Right forelimb (tissue), 1 donor: Measurements from ENCODE around the gene KBTBD2.
"Not testable (repeated sequence)": the region's sequence is repeated elsewhere in the genome, so short reads cannot be mapped to it uniquely, and the experiment has no call there.

Source experiments
- DNase-seq: peaks from one replicate; pipeline ENCODE4 v3.0.0-alpha.2; 2018

The KBTBD2 gene

GRCh38 chr7:32892521-32893206, 1.1 kb upstream of the KBTBD2 start:
- DNase-seq: peak; percentile 73

DNA sequence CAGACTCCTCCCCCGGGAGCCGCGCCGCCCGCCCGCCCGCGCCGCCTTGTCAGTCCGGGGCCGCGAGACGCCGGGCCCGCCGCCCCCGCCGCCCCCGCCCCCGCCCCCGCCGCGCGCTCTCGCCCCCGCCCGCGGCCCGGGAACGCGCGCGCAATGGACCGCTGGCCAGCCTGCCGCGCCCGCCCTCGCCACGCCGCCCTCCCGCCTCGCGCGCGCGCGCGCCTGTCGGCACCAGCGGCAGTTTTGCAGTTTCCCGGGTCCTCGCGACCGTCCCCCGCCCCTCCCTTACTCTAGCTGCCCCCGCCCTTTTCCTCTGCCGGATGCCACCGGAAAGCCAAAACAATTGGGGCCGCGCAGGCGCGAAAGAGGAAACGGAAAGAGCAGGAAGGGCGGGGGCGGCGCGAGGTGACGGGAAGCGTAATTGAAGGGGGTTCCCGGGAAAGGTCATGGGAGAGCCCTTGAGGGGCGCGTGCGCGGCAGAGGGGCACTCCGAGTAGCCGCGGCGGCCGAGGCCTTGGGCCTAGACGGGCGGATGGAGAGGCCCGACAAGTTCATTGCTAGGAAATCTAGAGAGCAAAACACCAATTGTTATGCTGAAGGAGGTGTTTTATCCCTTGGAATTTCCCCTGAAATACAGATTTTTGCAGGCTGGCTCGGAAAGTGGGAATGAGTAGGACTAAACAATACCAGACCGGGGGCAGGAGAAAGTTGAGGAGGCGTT, 400 bp upstream of the KBTBD2 start:
- DNase-seq: peak; percentile 98

DNA sequence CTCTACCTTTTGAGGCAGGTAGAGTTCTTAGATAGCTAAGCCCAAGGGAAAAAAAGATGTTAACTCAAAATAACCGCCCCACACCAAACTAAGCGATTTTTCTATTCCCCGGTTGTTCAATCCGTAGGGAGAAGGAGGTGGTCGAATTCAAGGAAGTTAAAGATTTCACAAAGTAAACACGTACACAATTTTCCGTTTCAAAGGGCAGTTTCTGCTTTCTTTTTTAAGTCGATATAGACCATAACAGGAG, 842 bp downstream of the KBTBD2 start:
- peak; percentile 49 for DNase-seq

DNA sequence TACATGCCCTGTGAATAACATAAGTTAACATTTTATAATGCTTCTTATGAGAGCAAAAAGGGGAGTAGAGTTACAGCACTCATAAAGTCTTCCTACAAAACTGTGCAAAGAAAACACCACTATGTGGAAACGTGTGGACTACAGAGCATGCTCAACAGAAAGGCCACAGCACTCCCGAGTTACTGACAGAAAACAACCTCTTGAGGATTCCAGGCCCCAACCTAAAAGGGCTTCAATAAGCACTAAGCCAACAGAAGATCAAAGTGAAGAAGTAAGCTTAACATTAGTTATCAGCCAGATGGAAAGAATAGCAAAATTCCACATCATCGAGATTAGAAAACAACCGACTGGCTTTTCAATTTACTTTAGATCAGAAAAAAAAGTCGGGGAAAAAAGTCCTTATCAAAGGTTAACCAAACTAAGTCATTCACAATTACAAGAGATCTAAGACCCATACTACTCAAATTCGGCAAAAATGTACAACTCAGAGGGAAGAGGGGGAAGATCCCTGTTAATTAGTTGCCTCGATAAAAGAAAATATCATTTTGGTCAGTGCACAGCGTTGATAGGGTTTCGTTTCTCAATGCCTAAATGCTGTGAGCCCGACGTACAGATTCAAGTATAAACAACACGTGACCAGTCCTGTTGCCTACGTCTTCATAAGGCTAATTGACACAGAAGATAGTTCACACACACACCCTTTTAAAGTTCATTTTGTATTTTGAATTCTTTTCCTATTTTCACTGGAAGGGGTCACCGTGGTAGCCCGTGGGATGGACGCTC, 1.4 kb downstream of the KBTBD2 start:
- DNase-seq: no peak

DNA sequence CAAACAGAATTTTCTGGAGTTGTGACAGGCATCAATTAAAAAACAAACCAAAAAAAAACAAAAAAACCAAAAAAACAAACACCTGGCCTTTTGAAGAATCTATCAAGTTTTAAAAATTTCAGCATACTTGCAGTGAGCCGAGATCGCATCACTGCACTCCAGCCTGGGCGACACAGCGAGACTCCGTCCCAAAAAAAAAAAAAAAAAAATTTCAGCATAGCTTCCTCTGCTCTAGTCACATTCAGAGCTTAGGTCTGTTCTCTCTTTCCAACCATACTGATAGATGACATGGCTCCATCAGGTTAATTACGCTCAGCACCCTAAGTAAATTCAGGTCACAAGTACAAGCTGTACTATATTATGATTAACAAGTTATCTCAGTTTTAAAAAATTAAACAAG, 3.1 kb downstream of the KBTBD2 start:
- no peak for DNase-seq

DNA sequence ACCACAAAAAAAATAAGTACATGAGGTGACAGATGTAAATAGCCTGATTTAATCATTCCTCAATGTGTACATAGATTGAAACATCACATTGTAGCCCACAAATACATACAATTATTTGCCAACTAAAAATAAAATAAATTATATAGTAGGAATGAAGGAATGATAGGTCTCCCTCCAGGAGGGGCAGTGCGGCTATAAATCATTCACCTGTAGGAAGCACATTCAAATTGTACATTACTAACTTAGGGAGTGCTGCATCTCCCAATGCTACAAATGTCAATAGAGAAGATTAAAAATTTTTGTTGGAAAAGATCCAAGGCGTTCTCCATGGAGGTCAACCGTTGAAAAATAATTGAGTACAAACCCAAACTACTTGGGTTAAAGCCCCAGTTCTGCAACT, 4.2 kb downstream of the KBTBD2 start:
- DNase-seq: no peak

DNA sequence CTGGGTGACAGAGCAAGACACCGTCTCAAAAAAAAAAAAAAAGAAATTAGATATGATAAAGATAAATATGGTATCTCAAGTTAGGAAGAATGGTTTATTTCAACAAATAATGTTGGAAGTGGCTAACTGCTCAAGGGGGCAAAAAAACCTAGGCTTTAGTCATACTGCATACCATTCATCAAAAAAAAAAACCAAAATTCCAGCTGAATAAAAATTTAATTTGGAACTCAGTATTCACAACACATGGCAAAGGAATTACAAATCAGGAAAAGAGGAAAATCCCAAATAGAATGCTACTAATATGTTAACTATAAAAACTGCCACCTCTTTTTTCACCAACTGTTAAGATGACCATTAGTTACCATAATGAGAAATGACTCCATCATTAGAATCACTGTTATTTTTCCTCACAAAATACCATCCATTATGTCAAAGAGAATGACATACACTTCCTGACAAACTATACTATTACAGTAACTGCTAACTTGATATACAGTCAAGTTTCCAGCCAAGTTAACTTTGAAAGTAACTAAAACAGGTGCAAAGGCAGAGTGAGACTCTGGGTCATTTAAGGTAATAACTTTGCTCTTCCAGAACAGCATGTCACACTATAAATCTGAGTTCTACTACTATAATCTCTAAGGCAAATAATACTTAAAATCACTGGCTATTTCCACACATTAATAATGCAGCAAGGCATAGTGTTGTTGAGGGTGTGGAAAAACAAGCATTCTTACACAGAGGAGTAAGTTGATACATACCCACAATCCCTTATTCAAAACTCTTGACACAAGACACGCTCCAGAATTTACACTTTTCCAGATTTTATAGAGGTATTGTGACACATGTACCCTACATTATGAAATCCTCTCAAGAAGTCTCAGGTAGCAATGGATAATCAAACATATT, 10.2 kb downstream of the KBTBD2 start:
- DNase-seq: no peak

DNA sequence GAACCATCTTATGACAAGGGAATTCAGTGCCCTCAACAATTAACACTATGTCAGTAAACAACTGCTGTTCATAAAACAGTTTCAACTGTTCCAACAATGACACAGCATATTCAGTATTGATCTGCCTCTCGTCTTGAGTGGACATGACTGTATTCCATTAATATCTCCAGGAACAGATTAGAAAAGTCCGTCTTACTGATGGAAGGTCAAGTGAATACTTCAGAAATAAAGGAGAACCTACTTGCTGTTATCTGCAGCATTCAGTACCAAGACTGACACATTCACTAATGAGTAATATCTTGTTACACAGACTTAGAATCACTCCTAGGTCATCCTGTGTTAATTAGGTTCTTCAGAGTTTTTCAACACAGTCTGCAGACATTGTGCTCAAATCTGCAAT, 12.1 kb downstream of the KBTBD2 start:
- no peak for DNase-seq

- DNase-seq: not testable (repeated sequence)
Measured at GRCh38 chr7:32878023-32878422, 13.5 kb downstream of the KBTBD2 start.

DNA sequence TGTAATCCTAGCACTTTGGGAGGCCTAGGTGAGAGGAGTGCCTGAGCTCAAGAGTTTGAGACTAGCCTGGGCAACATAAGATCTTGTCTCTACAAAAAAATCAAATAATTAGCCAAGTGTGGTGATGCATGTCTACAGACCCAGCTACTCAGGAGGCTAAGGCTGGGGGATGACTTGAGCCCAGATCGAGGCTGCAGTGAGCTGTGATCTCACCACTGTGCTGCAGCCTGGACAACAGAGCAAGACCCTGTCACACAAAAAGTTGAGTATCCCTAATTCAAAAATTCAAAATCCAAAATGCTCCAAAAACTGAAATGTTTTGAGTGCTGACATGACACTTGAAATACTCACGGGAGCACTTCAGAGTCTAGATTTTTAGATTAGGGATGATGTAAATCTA, 19.1 kb downstream of the KBTBD2 start:
- DNase-seq: no peak

GRCh38 chr7:32871624-32872371, 19.8 kb downstream of the KBTBD2 start:
- no peak for DNase-seq

GRCh38 chr7:32870298-32870697, 21.3 kb downstream of the KBTBD2 start:
- DNase-seq: no peak

GRCh38 chr7:32869716-32870115, 21.8 kb downstream of the KBTBD2 start:
- DNase-seq: no peak

GRCh38 chr7:32868116-32868515, 23.4 kb downstream of the KBTBD2 start:
- no peak for DNase-seq

DNA sequence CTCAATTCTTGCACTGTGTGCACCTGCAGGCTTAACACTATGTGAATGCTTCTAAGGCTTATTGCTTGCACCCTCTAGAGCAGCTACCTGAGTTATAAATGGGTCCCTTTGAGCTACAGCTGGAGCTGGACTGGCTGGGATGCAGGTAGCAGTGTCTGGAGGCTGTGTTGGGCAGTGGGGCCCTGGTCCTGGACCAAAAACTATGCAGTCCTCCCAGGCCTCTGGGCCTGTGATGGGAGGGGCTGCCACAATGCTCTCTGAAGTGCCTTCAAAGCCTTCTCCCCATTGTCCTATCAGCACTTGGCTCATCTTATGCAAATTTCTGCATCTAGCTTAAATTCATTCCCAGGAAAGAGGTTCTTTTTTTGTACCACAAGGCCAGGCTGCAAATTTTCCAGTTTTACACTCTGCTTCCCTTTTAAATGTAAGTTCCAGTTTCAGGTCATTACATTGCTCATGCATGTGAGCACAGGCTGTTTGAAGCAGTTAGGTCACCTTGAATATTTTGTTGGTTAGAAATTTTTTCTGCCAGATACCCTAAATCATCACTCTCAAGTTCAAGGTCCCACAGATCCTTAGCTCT, 26.0 kb downstream of the KBTBD2 start:
- no peak for DNase-seq

DNA sequence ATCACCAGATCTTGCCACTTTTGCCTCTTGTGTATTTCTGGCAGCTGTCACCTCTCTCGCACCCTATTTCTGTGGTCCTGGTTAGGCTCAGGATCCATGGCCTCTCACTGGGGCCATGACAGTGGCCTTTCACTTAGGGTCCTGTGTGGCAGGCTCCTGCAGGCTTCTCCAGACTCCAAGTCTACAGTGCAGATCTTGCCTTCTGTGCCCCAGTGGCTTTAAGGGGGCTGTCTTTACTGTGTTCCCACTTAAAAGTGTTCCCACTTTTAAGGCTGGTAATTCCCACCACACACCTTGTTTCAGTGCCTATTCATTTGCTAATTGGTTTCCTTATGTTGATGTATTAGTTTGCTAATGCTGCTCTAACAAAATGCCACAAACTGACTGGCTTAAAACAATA, 27.7 kb downstream of the KBTBD2 start:
- DNase-seq: not testable (repeated sequence)

DNA sequence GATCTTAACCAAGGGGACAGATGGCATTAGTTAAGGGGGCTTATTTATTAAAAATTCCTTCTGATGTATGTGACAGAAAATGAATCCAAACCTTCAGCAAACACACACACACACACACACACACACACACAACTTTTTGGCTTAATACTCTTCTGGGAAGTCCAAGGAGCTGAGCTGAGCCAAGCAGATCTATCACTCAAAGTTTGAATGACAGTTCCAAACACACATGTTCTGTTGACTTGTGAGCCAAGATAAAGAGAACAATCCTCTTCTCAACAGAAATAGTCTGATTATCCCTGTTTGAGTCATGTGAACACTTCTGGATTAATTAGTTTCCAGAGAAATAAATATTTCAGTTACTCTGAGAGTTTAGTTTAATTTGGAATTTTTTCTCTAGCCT, 31.5 kb downstream of the KBTBD2 start:
- DNase-seq: no peak

GRCh38 chr7:32858648-32859047, 32.9 kb downstream of the KBTBD2 start:
- DNase-seq: no peak

- DNase-seq: not testable (repeated sequence)
Measured at GRCh38 chr7:32857063-32857462, 34.5 kb downstream of the KBTBD2 start.

DNA sequence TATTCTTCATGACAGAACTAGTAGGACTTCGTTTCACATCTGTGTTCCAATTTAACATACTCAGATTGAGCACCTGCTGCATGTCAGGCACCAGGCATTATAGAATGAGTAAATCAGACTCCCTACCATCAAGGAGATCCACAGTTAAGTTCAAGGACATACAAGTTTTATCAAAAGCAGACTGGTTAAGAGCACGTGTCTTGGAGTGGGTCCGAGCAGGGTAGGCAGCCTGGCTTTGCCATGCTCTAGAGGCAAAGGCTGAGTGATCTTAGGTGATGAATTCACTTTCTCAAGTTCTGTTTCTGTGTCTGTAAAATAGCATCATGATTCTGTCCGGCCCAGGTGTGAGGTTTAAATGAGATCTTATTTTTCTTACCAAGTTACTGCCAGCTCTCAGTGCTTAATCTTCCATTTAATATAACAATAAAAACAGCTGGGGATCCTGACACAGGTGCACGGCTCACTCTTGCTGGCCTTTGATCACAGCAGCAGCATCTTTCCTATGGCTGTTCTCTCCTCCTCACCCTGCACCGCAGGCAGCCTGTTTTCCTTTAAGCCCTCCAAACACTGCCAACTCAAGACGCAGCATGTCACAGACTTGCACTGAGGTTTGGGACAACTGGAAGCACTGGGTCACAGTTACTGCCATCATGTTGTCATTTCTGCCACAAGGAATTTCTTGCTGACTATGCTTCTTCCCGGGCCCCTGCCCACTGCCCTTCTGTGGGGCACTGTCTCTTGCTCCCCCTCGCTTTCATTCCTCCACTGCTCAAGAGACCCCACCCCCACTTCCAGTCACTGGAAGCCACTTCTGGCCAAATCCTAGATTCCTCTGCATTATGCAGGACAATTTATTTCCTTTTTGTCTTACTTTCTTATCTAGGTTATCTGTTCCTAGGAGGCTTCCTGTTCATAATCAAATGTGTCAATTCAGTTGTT, 35.5 kb downstream of the KBTBD2 start:
- not testable (repeated sequence) for DNase-seq

- not testable (repeated sequence) for DNase-seq
Measured at GRCh38 chr7:32850654-32851053, 40.9 kb downstream of the KBTBD2 start.
